Activated T-cell treated with anti-CD3 and anti-CD28 coated beads, Interleukin-2, amount 50 U/mL, for 24 hours (primary cell): Measurements from ENCODE around the gene SUSD6.

Experiments
- DNase-seq: peaks from one replicate; pipeline ENCODE4 v3.0.0-alpha.2; 2020
- H3K27ac Mint-ChIP-seq: 2 replicates; pipeline ENCODE4 v1.8.0; 2020; ENCODE audit warnings: mild to moderate bottlenecking, mixed read lengths
- H3K27me3 Mint-ChIP-seq: 2 replicates; pipeline ENCODE4 v1.8.0; 2020; ENCODE audit warnings: mixed read lengths
- H3K36me3 Mint-ChIP-seq: 2 replicates; pipeline ENCODE4 v1.8.0; 2020; ENCODE audit warnings: low read depth, mixed read lengths
- H3K4me1 Mint-ChIP-seq: 2 replicates; pipeline ENCODE4 v1.8.0; 2020; ENCODE audit warnings: low read depth, mixed read lengths
- H3K4me3 Mint-ChIP-seq: 2 replicates; pipeline ENCODE4 v1.8.0; 2020; ENCODE audit warnings: mild to moderate bottlenecking, moderate library complexity, mixed read lengths
- H3K9me3 Mint-ChIP-seq: 2 replicates; pipeline ENCODE4 v1.8.0; 2020; ENCODE audit warnings: mixed read lengths

The SUSD6 gene

GRCh38 chr14:69753860-69754259, 142.5 kb downstream of the SUSD6 start:
- H3K27ac Mint-ChIP-seq = no peak overlapping the region
- H3K4me3 Mint-ChIP-seq = no peak overlapping the region
- H3K4me1 Mint-ChIP-seq = peaks cover 10% of the 10 kb centered on the region
- no peaks in the 10 kb centered on the region for H3K27me3 Mint-ChIP-seq
- H3K36me3 Mint-ChIP-seq = no peaks in the 10 kb centered on the region
- DNase-seq = no peak
- no peaks in the 10 kb centered on the region for H3K9me3 Mint-ChIP-seq

- no peak for DNase-seq
- Mint-ChIP-seq H3K27ac (no peak overlapping the region), H3K9me3 (no peaks in the 10 kb centered on the region), H3K4me1 (peaks cover 10% of the 10 kb centered on the region), H3K27me3 (no peaks in the 10 kb centered on the region), H3K36me3 (no peaks in the 10 kb centered on the region), H3K4me3 (no peak overlapping the region)
These were observed 143.1 kb downstream of the SUSD6 start for GRCh38 chr14:69754487-69754886.

GRCh38 chr14:69755296-69755695, 143.9 kb downstream of the SUSD6 start:
- Mint-ChIP-seq H3K27ac (peak overlapping the region; percentile 49), H3K27me3 (no peaks in the 10 kb centered on the region), H3K4me3 (no peak overlapping the region), H3K9me3 (no peaks in the 10 kb centered on the region), H3K4me1 (peaks cover 10% of the 10 kb centered on the region), H3K36me3 (no peaks in the 10 kb centered on the region)
- DNase-seq = no peak

GRCh38 chr14:69755784-69756183, 144.4 kb downstream of the SUSD6 start:
- H3K36me3 Mint-ChIP-seq = no peaks in the 10 kb centered on the region
- H3K9me3 Mint-ChIP-seq = no peaks in the 10 kb centered on the region
- DNase-seq = no peak
- H3K27ac Mint-ChIP-seq = peak overlapping the region; percentile 49
- peaks cover 12% of the 10 kb centered on the region for H3K4me1 Mint-ChIP-seq
- no peaks in the 10 kb centered on the region for H3K27me3 Mint-ChIP-seq
- H3K4me3 Mint-ChIP-seq = no peak overlapping the region

- H3K9me3 Mint-ChIP-seq = no peaks in the 10 kb centered on the region
- H3K27me3 Mint-ChIP-seq = no peaks in the 10 kb centered on the region
- H3K36me3 Mint-ChIP-seq = no peaks in the 10 kb centered on the region
- H3K4me1 Mint-ChIP-seq = peaks cover 15% of the 10 kb centered on the region
- no peak overlapping the region for H3K4me3 Mint-ChIP-seq
- DNase-seq = no peak
- H3K27ac Mint-ChIP-seq = no peak overlapping the region
These were observed 144.9 kb downstream of the SUSD6 start for GRCh38 chr14:69756298-69756697.

- peaks cover 3% of the 10 kb centered on the region for H3K36me3 Mint-ChIP-seq
- no peak for DNase-seq
- H3K4me1 Mint-ChIP-seq = peaks cover 42% of the 10 kb centered on the region
- peaks cover 3% of the 10 kb centered on the region for H3K9me3 Mint-ChIP-seq
- no peaks in the 10 kb centered on the region for H3K27me3 Mint-ChIP-seq
- no peak overlapping the region for H3K27ac Mint-ChIP-seq
- H3K4me3 Mint-ChIP-seq = no peak overlapping the region
These were observed 149.4 kb downstream of the SUSD6 start for GRCh38 chr14:69760810-69761209.

GRCh38 chr14:69763761-69764510, 152.5 kb downstream of the SUSD6 start:
- Mint-ChIP-seq H3K36me3 (peaks cover 29% of the 10 kb centered on the region), H3K27me3 (no peaks in the 10 kb centered on the region), H3K27ac (peak overlapping the region; percentile 94), H3K4me1 (peaks cover 62% of the 10 kb centered on the region), H3K9me3 (peaks cover 3% of the 10 kb centered on the region), H3K4me3 (peak overlapping the region; percentile 16)
- peak; percentile 46 for DNase-seq
